ENCODE data around the gene REEP5. TPM values are rescaled to one million over a fixed set of nuclear protein-coding genes. Genes with fewer than 3 reads are reported as not detected.

The REEP5 gene
- total RNA-seq, 1 experiment from 2014 or later, result 46.2 TPM

- H2AK5ac ChIP-seq (ENCODE audit: insufficient read length, low read length), result no peak overlapping the region
- H3K27me3 ChIP-seq (ENCODE audit: insufficient read depth, low read length), result no peaks in the 10 kb centered on the region
- no peak overlapping the region for H2BK5ac ChIP-seq (ENCODE audit: insufficient read length, low read length)
- H3K9ac ChIP-seq (ENCODE audit: extremely low read depth, insufficient read length, low read length), result no peak overlapping the region
- peaks cover 8% of the 10 kb centered on the region; the same call in 1 of the 2 replicates for H3K79me2 ChIP-seq (ENCODE audit: insufficient read depth, low read length)
- no peak overlapping the region for H2BK20ac ChIP-seq (ENCODE audit: low read depth, low read length, poor library complexity, severe bottlenecking)
- no peak for DNase-seq
- no peak overlapping the region for H2BK12ac ChIP-seq (ENCODE audit: insufficient read length, low read depth, low read length)
- no peaks in the 10 kb centered on the region for H3K27me3 Mint-ChIP-seq (ENCODE audit: low read depth)
- peaks cover 7% of the 10 kb centered on the region in 2 experiments for H3K4me1 Mint-ChIP-seq
- H4K91ac ChIP-seq (ENCODE audit: insufficient read length, low read depth, low read length), result no peak overlapping the region
- H3K4me1 ChIP-seq (ENCODE audit: insufficient read depth, low read length), result no peaks in the 10 kb centered on the region
- H3K27ac Mint-ChIP-seq, result no peak overlapping the region
- no peak overlapping the region for H2AFZ ChIP-seq (ENCODE audit: low read length)
- no peak overlapping the region for H2BK15ac ChIP-seq (ENCODE audit: low read depth, low read length)
- no peaks in the 10 kb centered on the region for H3K9me3 Mint-ChIP-seq
- no peak overlapping the region for H3K23ac ChIP-seq (ENCODE audit: insufficient read length, low read depth, low read length)
- H3K9me3 ChIP-seq (ENCODE audit: control insufficient read depth, low read depth, low read length), result no peaks in the 10 kb centered on the region
- WGBS (ENCODE audit: extremely low coverage, insufficient read length, low lambda C conversion rate), result no CpG with 5 or more reads among the region's 5 CpGs
- TF ChIP-seq CTCF (conservative IDR thresholded peaks at IDR 0.05), result no peak
- H3K4me2 ChIP-seq (ENCODE audit: insufficient read depth, insufficient read length, low read length), result no peak overlapping the region
- no peaks in the 10 kb centered on the region for H3K23me2 ChIP-seq (ENCODE audit: insufficient read length, low read depth, low read length, poor library complexity, severe bottlenecking)
- peaks cover 3% of the 10 kb centered on the region for H3K79me1 ChIP-seq (ENCODE audit: insufficient read depth, low read depth, low read length, poor library complexity, severe bottlenecking)
- H3K36me3 Mint-ChIP-seq (ENCODE audit: insufficient read depth in 1 of 3, low read depth in 3 of 3), result peaks cover 41 to 81% (median 62%) of the 10 kb centered on the region in 3 experiments; a peak in 6 of 7 replicates
- no peak overlapping the region for H3K27ac ChIP-seq (ENCODE audit: insufficient read length, low read depth, low read length)
- H2BK120ac ChIP-seq (ENCODE audit: low read depth, low read length, poor library complexity, severe bottlenecking), result no peak overlapping the region
- H4K8ac ChIP-seq (replicated peaks; ENCODE audit: insufficient read length, low read depth, low read length), result no peak overlapping the region
- H3K18ac ChIP-seq (ENCODE audit: insufficient read length, low read depth, low read length), result no peak overlapping the region
- no peak overlapping the region for H3T11ph ChIP-seq (ENCODE audit: low read length)
- H3K56ac ChIP-seq (ENCODE audit: insufficient read length, low read depth, low read length), result no peak overlapping the region
- H4K5ac ChIP-seq (ENCODE audit: insufficient read length, low read depth, low read length), result no peak overlapping the region
- no peak overlapping the region for H3K14ac ChIP-seq (ENCODE audit: insufficient read depth, low read length)
- no peak overlapping the region for H3K4ac ChIP-seq (ENCODE audit: low read depth, low read length)
- no peak overlapping the region for H3K4me3 Mint-ChIP-seq
- H4K20me1 ChIP-seq (ENCODE audit: control insufficient read depth, insufficient read depth, insufficient read length), result no peaks in the 10 kb centered on the region
These were observed 54.6 kb downstream of the REEP5 start for GRCh38 chr5:112867411-112867810.
